CD4-positive, alpha-beta T cell (primary cell): ENCODE results near the gene CASP7. TPM values are rescaled to one million over a fixed set of nuclear protein-coding genes. Genes with fewer than 3 reads are reported as not detected.
"Not testable (repeated sequence)": the region's sequence is repeated elsewhere in the genome, so short reads cannot be mapped to it uniquely, and the experiment has no call there.

ENCODE experiments used
- ATAC-seq: fragments of 200-7000 bp; cut with Tn5 transposase; one replicate; pipeline ENCODE4 v1.10.0; 2022; ENCODE audit warnings: mild to moderate bottlenecking; ENCODE audit not compliant: poor library complexity
- CTCF ChIA-PET: fragments of 350-600 bp; sonication (Branson Sonifier 250); formaldehyde crosslinking; loops from one replicate; lab custom pipeline; 2021; ENCODE audit warnings: antibody characterized with exemption, inconsistent platforms; lab: Charles Lee
- POLR2A ChIA-PET: fragments of 350-600 bp; sonication (Branson Sonifier 250); formaldehyde crosslinking; loops from one replicate; lab custom pipeline; 2021; ENCODE audit warnings: antibody characterized with exemption, inconsistent platforms; lab: Charles Lee
- DNase-seq, 14 experiments: peaks; one replicate each; pipeline ENCODE4 v3.0.0-alpha.2; 2013 to 2020; ENCODE audit warnings: mixed read lengths in 2 of 14
- H3K27ac ChIP-seq, 2 donors: one replicate each; pipeline versions ENCODE4 v1.5.1 to v1.7.0; 2013; ENCODE audit warnings: low read length in 2 of 2, low read depth in 1 of 2, mild to moderate bottlenecking in 1 of 2
- H3K27me3 ChIP-seq, 2 experiments: 1 replicate in 1 of 2; 2 replicates in 1 of 2; pipeline versions ENCODE4 v1.6.1 to v1.7.0; 2013; ENCODE audit warnings: low read length in 2 of 2, control low read depth in 1 of 2, mild to moderate bottlenecking in 1 of 2, moderate library complexity in 1 of 2; ENCODE audit not compliant: insufficient read depth in 2 of 2, control insufficient read depth in 1 of 2
- H3K36me3 ChIP-seq: one replicate; pipeline ENCODE4 v1.6.1; 2013; ENCODE audit warnings: low read length, control low read depth; ENCODE audit not compliant: insufficient read depth
- H3K4me1 ChIP-seq: one replicate; pipeline ENCODE4 v1.6.1; 2013; ENCODE audit warnings: low read length, control low read depth; ENCODE audit not compliant: insufficient read depth
- H3K4me3 ChIP-seq: one replicate; pipeline ENCODE4 v1.5.1; 2013; ENCODE audit warnings: mild to moderate bottlenecking, low read length, moderate library complexity
- H3K9me3 ChIP-seq, 2 experiments: 1 replicate in 1 of 2; 2 replicates in 1 of 2; pipeline versions ENCODE4 v1.6.1 to v1.7.0; 2013; ENCODE audit warnings: low read length in 2 of 2, mild to moderate bottlenecking in 2 of 2, control low read depth in 1 of 2, moderate library complexity in 1 of 2; ENCODE audit not compliant: control insufficient read depth in 1 of 2, insufficient read depth in 1 of 2
- H3K27ac Mint-ChIP-seq: one replicate; pipeline ENCODE4 v1.8.0; 2020; ENCODE audit warnings: mixed read lengths
- H3K27me3 Mint-ChIP-seq: one replicate; pipeline ENCODE4 v1.8.0; 2021; ENCODE audit warnings: mixed read lengths
- H3K36me3 Mint-ChIP-seq: one replicate; pipeline ENCODE4 v1.8.0; 2021; ENCODE audit warnings: low read depth, mixed read lengths
- H3K4me1 Mint-ChIP-seq: one replicate; pipeline ENCODE4 v1.8.0; 2021; ENCODE audit warnings: low read depth, mixed read lengths
- H3K4me3 Mint-ChIP-seq: one replicate; pipeline ENCODE4 v1.8.0; 2020; ENCODE audit warnings: mild to moderate bottlenecking, mixed read lengths
- H3K9me3 Mint-ChIP-seq: one replicate; pipeline ENCODE4 v1.8.0; 2020; ENCODE audit warnings: mixed read lengths
- intact Hi-C, 2 experiments: fragments of 100-400 bp; cut with DNase I in 1 of 2; cut with micrococcal nuclease in 1 of 2; formaldehyde crosslinking; loops; one replicate each; pipeline versions ENCODE4 v1.15.1 to v1.9.0; 2023 to 2025; cut with DNase I, micrococcal nuclease
- total RNA-seq, 174 experiments: library from RNA in 2 of 174; stranded (reverse) in 2 of 174; gene quantifications; one replicate each; pipeline ENCODE4 v1.2.3 and lab custom pipeline; 2021 to 2026
- TF ChIP-seq, protein P1 (sequence below): fragments of 200-600 bp; IDR thresholded peaks from one replicate; pipeline ENCODE4 v1.8.0; 2022; ENCODE audit warnings: antibody characterized with exemption, mild to moderate bottlenecking

CASP7 gene
- total RNA-seq, 2 experiments from 2014 or later: 8.5 to 8.6 TPM

DNA sequence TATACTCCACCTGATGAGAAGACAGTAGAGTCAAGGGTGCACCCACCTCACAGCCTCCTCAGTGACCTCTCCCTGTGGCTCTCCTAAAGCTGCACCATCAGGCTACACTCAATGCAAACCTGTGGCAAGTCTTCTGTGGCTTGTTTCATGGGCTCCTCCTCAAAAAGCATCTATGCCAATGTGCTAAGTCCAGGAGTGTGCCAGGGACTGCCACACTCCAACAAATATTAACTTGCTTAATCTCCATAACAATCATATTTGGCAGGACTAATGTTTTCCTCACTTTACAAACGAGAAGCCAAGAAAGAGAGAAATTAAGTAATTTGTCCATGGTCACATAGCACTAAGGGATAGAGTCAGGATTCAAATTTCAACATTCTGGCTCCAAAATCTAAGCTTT, 27.8 kb upstream of the CASP7 start:
- Histone ChIP-seq H3K27me3 (peaks cover 2 to 11% of the 10 kb centered on the region in 2 experiments), H3K4me1 (no peaks in the 10 kb centered on the region), H3K27ac (no peak overlapping the region), H3K4me3 (no peak overlapping the region), H3K9me3 (no peaks in the 10 kb centered on the region), H3K36me3 (no peaks in the 10 kb centered on the region)
- no peaks in the 10 kb centered on the region for H3K4me1 Mint-ChIP-seq
- ChIA-PET POLR2A (no interaction called here), CTCF (no interaction called here)
- DNase-seq: no peak
- no peaks in the 10 kb centered on the region for H3K36me3 Mint-ChIP-seq
- ATAC-seq: no peak
- no peak overlapping the region for H3K4me3 Mint-ChIP-seq
- intact Hi-C loops: no loop called here
- TF ChIP-seq, protein P1, sequence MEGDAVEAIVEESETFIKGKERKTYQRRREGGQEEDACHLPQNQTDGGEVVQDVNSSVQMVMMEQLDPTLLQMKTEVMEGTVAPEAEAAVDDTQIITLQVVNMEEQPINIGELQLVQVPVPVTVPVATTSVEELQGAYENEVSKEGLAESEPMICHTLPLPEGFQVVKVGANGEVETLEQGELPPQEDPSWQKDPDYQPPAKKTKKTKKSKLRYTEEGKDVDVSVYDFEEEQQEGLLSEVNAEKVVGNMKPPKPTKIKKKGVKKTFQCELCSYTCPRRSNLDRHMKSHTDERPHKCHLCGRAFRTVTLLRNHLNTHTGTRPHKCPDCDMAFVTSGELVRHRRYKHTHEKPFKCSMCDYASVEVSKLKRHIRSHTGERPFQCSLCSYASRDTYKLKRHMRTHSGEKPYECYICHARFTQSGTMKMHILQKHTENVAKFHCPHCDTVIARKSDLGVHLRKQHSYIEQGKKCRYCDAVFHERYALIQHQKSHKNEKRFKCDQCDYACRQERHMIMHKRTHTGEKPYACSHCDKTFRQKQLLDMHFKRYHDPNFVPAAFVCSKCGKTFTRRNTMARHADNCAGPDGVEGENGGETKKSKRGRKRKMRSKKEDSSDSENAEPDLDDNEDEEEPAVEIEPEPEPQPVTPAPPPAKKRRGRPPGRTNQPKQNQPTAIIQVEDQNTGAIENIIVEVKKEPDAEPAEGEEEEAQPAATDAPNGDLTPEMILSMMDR: no peak
- no peaks in the 10 kb centered on the region for H3K9me3 Mint-ChIP-seq
- peaks cover 23% of the 10 kb centered on the region for H3K27me3 Mint-ChIP-seq
- H3K27ac Mint-ChIP-seq: no peak overlapping the region

DNA sequence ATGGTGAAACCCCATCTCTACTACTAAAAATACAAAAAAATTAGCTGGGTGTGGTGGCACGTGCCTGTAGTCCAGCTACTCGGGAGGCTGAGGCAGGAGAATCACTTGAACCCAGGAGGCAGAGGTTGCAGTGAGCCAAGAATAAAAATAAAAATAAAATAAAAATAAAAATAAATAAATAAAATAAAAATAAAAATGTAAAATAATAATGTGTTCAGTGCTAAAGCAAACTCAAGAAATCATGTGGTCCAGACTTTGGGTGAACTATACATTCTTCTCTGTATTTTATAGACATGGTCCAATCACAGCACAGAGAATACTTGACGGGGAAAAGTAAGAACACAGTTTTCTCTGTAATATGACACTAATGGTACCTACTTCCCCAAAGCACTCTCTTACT, 27.3 kb upstream of the CASP7 start:
- H3K27ac Mint-ChIP-seq, H3K9me3 Mint-ChIP-seq, H3K27ac ChIP-seq, intact Hi-C loops, DNase-seq, H3K36me3 ChIP-seq, H3K4me3 Mint-ChIP-seq, ATAC-seq, H3K4me1 Mint-ChIP-seq, H3K4me3 ChIP-seq, CTCF ChIA-PET, POLR2A ChIA-PET, H3K36me3 Mint-ChIP-seq, H3K9me3 ChIP-seq, H3K4me1 ChIP-seq: not testable (repeated sequence)
- peaks cover 0 to 11% of the 10 kb centered on the region in 2 experiments for H3K27me3 ChIP-seq
- peaks cover 24% of the 10 kb centered on the region for H3K27me3 Mint-ChIP-seq

DNA sequence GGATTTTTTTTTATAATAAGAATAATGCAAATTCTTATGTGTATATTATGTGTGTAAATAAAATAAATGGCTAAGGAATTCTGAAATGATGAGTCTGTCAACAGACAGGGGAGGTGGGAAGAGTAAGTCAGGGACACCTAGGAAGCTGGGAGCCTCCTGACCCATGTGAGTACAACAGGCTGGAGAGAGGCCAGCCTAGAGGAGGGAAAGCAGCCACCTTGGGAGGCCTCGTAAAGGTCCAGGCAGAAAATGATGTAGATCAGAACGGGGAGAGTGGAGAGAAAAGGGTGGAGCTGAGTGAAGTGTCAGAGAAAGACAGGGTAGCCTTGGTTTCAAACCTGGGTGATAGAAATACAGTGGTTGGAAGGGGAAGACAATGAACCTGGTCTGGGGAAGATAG, 22.8 kb upstream of the CASP7 start:
- DNase-seq (no peak), ATAC-seq (no peak)
- Histone ChIP-seq H3K27ac (no peak overlapping the region), H3K36me3 (no peaks in the 10 kb centered on the region), H3K4me1 (no peaks in the 10 kb centered on the region), H3K4me3 (no peak overlapping the region), H3K27me3 (peaks cover 0 to 11% of the 10 kb centered on the region in 2 experiments), H3K9me3 (no peaks in the 10 kb centered on the region)
- POLR2A ChIA-PET: interaction anchor here (1.2 kb wide), 1 partner anchor 10 kb away, joined by 3 read pairs; no protein-coding TSS in a partner anchor
- CTCF ChIA-PET: no interaction called here
- no peaks in the 10 kb centered on the region for H3K36me3 Mint-ChIP-seq
- H3K27me3 Mint-ChIP-seq: peaks cover 23% of the 10 kb centered on the region
- intact Hi-C loops: no loop called here
- TF ChIP-seq, protein P1: no peak
- H3K4me1 Mint-ChIP-seq: no peaks in the 10 kb centered on the region
- H3K9me3 Mint-ChIP-seq: no peaks in the 10 kb centered on the region
- H3K4me3 Mint-ChIP-seq: no peak overlapping the region
- no peak overlapping the region for H3K27ac Mint-ChIP-seq

DNA sequence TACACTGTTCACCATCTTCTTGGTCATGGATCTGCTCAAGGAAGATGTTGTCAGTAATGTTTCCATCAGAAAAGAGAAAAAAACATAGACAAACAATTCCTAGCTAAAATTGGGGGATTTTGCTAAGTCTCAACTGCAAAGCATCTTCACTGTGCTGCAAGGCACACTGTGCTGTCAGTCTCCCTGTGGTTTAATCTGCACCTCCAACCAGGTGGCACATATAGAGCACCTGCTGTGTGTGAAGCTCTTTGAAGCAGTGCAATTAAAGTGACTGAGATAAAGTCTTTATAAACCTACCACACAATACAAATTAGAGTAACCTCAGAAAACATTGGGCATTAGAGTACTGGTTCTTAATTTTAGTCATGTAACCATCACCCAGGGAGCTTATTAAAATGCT, 22.2 kb upstream of the CASP7 start:
- no peaks in the 10 kb centered on the region for H3K36me3 Mint-ChIP-seq
- CTCF ChIA-PET: no interaction called here
- Histone ChIP-seq H3K27me3 (peaks cover 0 to 11% of the 10 kb centered on the region in 2 experiments), H3K4me1 (no peaks in the 10 kb centered on the region), H3K9me3 (no peaks in the 10 kb centered on the region), H3K4me3 (no peak overlapping the region), H3K36me3 (no peaks in the 10 kb centered on the region), H3K27ac (no peak overlapping the region)
- no peak overlapping the region for H3K27ac Mint-ChIP-seq
- H3K4me3 Mint-ChIP-seq: no peak overlapping the region
- intact Hi-C loops: no loop called here
- DNase-seq (no peak), ATAC-seq (no peak)
- POLR2A ChIA-PET: interaction anchor here (1.2 kb wide), 1 partner anchor 9 kb away, joined by 3 read pairs; no protein-coding TSS in a partner anchor
- H3K27me3 Mint-ChIP-seq: peaks cover 23% of the 10 kb centered on the region
- no peaks in the 10 kb centered on the region for H3K9me3 Mint-ChIP-seq
- TF ChIP-seq, protein P1: no peak
- H3K4me1 Mint-ChIP-seq: no peaks in the 10 kb centered on the region
